Measurements from ENCODE around the gene ZDHHC8. TPM values are rescaled to one million over a fixed set of nuclear protein-coding genes. Genes with fewer than 3 reads are reported as not detected.

Gene ZDHHC8
- total and polyA plus RNA-seq, 10 donors, result 12.7 to 71.5 (median 33.6) TPM

DNA sequence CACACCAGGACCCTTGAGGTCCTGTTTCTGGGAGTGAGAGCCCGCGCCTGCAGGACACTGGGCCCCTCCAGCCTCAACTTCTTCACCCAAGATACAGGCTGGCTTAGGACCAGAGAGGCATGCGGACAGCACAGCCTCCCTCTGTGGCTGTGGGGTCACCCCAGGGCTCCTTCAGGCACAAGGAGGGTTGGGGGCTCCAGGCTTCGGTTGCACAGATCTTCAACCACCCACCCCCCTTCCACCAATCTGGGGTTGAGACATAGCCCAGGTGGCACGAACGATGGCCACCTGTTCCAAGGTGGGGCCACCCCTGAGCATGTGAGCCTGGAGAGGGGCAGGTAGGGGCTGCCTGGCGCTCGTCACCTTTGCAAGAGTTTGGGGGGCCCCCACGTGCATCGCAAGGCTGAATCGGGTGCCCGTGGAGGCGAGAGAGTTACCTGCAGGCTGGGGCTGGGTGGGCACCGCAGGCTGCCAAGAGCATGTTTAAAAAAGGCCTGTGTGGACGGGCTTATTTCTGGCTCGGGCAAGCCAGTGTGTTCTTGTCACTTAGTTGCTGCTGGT is 1.2 kb downstream of the ZDHHC8 start:
- intact Hi-C loops (cut with DNase I; ENCODE audit: low total_unique reads), result no loop called here
- Histone ChIP-seq H3K9me3 (no peaks in the 10 kb centered on the region), H3K36me3 (peaks cover 0 to 5% (median 1%) of the 10 kb centered on the region in 6 donors), H3K4me1 (peaks cover 18 to 82% (median 66%) of the 10 kb centered on the region in 6 donors), H3K4me3 (peak overlapping the region; percentile 62 to 98 (median 82)), H3K27me3 (replicated peaks in 1 of 7) (no peaks in the 10 kb centered on the region), H3K27ac (peak overlapping the region in 3 of 8 donors; percentile 94 to 96 (median 94))
- 70 to 88% (median 78%) methylated on average over 12 to 16 of the region's 16 CpGs for WGBS, 5 donors
- TF ChIP-seq POLR2AphosphoS5 (IDR thresholded peaks at IDR 0.05) (no peak), POLR2A (IDR thresholded peaks at IDR 0.05) (no peak)
- TF ChIP-seq, protein P1, sequence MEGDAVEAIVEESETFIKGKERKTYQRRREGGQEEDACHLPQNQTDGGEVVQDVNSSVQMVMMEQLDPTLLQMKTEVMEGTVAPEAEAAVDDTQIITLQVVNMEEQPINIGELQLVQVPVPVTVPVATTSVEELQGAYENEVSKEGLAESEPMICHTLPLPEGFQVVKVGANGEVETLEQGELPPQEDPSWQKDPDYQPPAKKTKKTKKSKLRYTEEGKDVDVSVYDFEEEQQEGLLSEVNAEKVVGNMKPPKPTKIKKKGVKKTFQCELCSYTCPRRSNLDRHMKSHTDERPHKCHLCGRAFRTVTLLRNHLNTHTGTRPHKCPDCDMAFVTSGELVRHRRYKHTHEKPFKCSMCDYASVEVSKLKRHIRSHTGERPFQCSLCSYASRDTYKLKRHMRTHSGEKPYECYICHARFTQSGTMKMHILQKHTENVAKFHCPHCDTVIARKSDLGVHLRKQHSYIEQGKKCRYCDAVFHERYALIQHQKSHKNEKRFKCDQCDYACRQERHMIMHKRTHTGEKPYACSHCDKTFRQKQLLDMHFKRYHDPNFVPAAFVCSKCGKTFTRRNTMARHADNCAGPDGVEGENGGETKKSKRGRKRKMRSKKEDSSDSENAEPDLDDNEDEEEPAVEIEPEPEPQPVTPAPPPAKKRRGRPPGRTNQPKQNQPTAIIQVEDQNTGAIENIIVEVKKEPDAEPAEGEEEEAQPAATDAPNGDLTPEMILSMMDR (IDR thresholded peaks at IDR 0.05 in 8 of 11, conservative IDR thresholded peaks at IDR 0.05 in 3 of 11), result no peak
- no peak for DNase-seq

DNA sequence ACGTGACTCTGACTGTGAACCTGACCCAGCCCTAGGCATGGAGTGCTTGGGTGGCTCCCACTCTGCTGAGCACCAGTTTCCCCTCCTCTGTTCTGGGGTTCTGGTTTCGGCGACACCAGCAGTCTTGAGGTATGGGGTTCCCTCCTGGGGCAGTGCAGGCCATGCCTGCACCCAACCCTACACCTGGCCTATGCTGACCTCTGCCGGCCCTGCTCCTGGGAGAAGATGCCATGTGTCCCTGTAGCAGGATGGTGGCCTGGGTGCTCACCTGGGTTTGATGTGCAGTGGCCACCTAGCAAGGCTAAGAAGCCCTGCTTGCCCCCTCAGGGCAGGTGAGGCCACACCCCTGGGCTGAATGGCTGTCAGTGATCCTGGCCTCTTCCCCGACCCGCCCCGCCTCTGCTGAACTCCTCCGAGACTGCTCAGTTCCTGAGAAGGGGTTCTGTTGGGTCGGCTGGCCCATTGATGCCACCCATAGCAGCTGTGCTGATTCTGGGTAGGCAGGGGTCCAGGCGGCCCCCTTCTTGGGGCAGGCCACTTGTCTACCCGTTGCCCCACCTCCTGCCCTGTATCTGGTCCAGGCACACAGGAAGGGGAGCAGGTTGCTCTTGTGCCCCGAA is 2.4 kb downstream of the ZDHHC8 start:
- intact Hi-C loops (cut with DNase I; ENCODE audit: low total_unique reads), result no loop called here
- Histone ChIP-seq H3K9me3 (no peaks in the 10 kb centered on the region), H3K27me3 (replicated peaks in 1 of 7) (no peaks in the 10 kb centered on the region), H3K36me3 (peaks cover 0 to 3% (median 0%) of the 10 kb centered on the region in 6 donors), H3K4me1 (peaks cover 19 to 89% (median 76%) of the 10 kb centered on the region in 6 donors), H3K27ac (no peak overlapping the region), H3K4me3 (no peak overlapping the region)
- WGBS, 5 donors, result 80 to 92% (median 84%) methylated on average over 7 to 12 of the region's 12 CpGs
- no peak for DNase-seq
- TF ChIP-seq, protein P1 (IDR thresholded peaks at IDR 0.05 in 8 of 11, conservative IDR thresholded peaks at IDR 0.05 in 3 of 11), result no peak
- TF ChIP-seq POLR2A (IDR thresholded peaks at IDR 0.05), result no peak

DNA sequence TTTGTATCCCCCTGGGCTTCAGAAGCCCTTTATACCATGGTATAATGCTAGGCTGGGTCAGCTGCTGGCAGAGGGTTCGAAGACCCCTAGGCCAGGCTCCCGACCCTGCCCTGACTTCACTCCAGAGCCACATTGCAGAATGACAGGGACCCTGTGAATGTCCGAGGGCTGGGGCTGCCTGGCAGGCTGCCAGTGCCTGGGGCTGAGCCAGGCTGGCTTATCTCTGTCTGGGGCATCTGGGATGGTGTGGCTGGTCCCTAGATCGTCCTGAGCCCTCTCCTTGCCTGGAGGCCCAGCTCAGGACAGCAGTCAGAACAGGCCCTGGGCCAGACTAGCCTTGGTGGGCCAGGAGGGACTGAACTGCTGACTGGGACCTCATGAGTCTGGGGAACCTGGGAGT is 3.7 kb downstream of the ZDHHC8 start:
- H3K4me1 ChIP-seq, result peaks cover 19 to 78% (median 70%) of the 10 kb centered on the region in 6 donors
- WGBS, 5 donors, result 63 to 83% (median 74%) methylated on average over 2 to 4 of the region's 4 CpGs
- intact Hi-C loops (cut with DNase I; ENCODE audit: low total_unique reads), result no loop called here
- no peak for DNase-seq
- H3K27ac ChIP-seq, result no peak overlapping the region
- no peaks in the 10 kb centered on the region for H3K27me3 ChIP-seq (replicated peaks in 1 of 7)
- no peak overlapping the region for H3K4me3 ChIP-seq
- peaks cover 0 to 15% (median 8%) of the 10 kb centered on the region in 6 donors for H3K36me3 ChIP-seq
- H3K9me3 ChIP-seq, result no peaks in the 10 kb centered on the region
- TF ChIP-seq POLR2A (IDR thresholded peaks at IDR 0.05), result no peak
- no peak for TF ChIP-seq POLR2AphosphoS5 (IDR thresholded peaks at IDR 0.05)
- TF ChIP-seq, protein P1 (IDR thresholded peaks at IDR 0.05 in 8 of 11, conservative IDR thresholded peaks at IDR 0.05 in 3 of 11), result no peak

DNA sequence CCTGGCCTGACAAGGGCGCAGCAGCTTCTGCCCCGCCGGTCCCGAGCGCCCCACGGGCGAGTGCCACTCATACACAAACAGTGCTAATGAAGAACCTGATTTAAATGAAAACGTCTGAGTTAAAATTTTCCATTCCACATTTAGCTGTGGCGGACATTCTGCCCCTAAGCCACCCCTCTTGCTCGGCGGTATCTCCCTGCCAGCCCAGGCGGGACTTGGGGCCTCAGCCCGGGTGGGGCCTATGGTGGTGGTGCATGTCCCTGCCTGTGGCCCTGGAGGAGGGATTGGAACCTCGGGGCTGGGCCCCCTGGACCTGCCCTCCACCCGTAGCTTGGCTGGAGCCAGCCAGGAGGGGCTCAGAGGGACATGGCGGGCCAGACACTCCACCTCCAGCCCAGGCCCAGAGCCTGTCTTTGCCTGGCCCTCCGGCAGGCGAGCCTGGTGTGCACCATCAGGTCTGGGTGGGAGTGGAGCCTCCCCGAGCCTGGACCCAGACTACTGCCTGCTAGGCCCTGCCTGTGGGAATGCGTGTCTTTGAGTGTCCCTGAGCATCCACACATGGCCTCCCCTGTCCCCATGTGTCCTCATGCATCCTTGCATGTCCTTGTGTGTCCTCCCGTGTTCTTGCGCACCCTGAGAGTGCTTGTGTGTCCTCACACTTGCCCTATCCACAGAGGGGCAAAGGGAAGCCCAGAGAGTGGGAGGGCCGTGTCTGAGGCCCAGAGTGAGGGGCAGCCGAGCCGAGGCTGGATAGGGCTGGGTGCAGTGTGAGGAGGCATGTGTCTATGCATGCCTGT is 4.4 kb downstream of the ZDHHC8 start:
- peaks cover 0 to 23% (median 8%) of the 10 kb centered on the region in 6 donors for H3K36me3 ChIP-seq
- H3K27me3 ChIP-seq (replicated peaks in 1 of 7), result no peaks in the 10 kb centered on the region
- WGBS, 5 donors, result 83 to 88% (median 86%) methylated on average over 18 to 25 of the region's 25 CpGs
- H3K4me3 ChIP-seq, result no peak overlapping the region
- TF ChIP-seq POLR2A (IDR thresholded peaks at IDR 0.05) (no peak), POLR2AphosphoS5 (IDR thresholded peaks at IDR 0.05) (no peak)
- TF ChIP-seq, protein P1 (IDR thresholded peaks at IDR 0.05 in 8 of 11, conservative IDR thresholded peaks at IDR 0.05 in 3 of 11), result no peak
- H3K27ac ChIP-seq, result no peak overlapping the region
- H3K9me3 ChIP-seq, result no peaks in the 10 kb centered on the region
- H3K4me1 ChIP-seq, result peaks cover 13 to 71% (median 63%) of the 10 kb centered on the region in 6 donors
- intact Hi-C loops (cut with DNase I; ENCODE audit: low total_unique reads), result no loop called here
- DNase-seq, result no peak
